NCI-H128 (cell line): ENCODE data around the gene GADD45GIP1.
A peak's percentile ranks its signal among the peaks of the same experiment; 100 is the strongest.
"Not testable (repeated sequence)": the region's sequence is repeated elsewhere in the genome, so short reads cannot be mapped to it uniquely, and the experiment has no call there.

ENCODE experiments used
- DNase-seq: peaks from one replicate; lab custom pipeline; 2025; ENCODE audit not compliant: unreplicated experiment; lab: John Stamatoyannopoulos, UW

The GADD45GIP1 gene

DNA sequence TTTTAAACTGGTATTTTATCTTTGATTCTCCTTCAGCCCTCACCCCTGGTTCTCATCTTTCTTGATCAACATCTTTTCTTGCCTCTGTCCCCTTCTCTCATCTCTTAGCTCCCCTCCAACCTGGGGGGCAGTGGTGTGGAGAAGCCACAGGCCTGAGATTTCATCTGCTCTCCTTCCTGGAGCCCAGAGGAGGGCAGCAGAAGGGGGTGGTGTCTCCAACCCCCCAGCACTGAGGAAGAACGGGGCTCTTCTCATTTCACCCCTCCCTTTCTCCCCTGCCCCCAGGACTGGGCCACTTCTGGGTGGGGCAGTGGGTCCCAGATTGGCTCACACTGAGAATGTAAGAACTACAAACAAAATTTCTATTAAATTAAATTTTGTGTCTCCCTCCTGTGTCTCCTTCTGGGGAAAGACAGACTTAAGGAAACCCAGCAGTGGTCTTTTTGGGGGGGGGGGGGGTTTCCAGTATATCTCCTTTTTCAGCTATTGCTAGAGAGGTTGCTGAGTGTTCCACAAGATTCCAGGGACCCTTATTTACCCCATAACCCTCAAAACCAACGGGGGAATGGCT, 12.8 kb downstream of the GADD45GIP1 start:
- DNase-seq: no peak

DNA sequence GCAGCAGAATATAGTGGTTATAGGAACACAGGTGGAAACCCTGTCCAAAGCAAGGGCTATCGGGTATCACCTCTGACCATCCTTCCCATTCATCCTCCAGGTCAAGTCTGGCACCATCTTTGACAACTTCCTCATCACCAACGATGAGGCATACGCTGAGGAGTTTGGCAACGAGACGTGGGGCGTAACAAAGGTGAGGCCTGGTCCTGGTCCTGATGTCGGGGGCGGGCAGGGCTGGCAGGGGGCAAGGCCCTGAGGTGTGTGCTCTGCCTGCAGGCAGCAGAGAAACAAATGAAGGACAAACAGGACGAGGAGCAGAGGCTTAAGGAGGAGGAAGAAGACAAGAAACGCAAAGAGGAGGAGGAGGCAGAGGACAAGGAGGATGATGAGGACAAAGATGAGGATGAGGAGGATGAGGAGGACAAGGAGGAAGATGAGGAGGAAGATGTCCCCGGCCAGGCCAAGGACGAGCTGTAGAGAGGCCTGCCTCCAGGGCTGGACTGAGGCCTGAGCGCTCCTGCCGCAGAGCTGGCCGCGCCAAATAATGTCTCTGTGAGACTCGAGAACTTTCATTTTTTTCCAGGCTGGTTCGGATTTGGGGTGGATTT, 13.5 kb downstream of the GADD45GIP1 start:
- no peak for DNase-seq

DNA sequence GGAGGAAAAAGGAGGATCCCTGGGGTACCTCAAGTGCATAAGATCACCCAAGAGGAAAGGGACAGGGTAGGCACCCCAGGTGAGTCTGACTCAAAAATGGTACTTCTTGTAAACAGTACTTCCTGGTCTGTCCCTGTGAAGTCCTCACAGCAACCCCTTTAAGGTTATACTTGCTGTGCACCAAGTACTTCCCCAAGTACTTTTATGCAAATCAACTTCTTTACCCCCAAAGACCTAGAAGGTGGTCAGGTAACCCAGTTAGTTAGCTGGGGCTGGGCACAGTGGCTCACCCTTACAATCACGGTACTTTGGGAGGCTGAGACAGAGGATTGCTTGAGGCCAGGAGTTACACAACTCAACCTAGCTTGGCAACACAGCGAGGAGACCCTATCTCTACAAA, 16.1 kb downstream of the GADD45GIP1 start:
- no peak for DNase-seq

DNA sequence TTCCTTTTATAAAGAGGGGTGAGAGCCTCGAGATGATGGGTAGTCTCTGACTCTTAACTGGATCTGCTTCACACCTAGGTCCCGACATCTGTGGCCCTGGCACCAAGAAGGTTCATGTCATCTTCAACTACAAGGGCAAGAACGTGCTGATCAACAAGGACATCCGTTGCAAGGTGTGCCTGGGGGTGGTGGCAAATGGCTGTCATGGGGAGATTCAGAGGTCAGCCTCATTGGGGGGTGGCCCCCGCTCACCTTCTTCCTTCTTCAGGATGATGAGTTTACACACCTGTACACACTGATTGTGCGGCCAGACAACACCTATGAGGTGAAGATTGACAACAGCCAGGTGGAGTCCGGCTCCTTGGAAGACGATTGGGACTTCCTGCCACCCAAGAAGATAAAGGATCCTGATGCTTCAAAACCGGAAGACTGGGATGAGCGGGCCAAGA, 17.0 kb downstream of the GADD45GIP1 start:
- no peak for DNase-seq

DNA sequence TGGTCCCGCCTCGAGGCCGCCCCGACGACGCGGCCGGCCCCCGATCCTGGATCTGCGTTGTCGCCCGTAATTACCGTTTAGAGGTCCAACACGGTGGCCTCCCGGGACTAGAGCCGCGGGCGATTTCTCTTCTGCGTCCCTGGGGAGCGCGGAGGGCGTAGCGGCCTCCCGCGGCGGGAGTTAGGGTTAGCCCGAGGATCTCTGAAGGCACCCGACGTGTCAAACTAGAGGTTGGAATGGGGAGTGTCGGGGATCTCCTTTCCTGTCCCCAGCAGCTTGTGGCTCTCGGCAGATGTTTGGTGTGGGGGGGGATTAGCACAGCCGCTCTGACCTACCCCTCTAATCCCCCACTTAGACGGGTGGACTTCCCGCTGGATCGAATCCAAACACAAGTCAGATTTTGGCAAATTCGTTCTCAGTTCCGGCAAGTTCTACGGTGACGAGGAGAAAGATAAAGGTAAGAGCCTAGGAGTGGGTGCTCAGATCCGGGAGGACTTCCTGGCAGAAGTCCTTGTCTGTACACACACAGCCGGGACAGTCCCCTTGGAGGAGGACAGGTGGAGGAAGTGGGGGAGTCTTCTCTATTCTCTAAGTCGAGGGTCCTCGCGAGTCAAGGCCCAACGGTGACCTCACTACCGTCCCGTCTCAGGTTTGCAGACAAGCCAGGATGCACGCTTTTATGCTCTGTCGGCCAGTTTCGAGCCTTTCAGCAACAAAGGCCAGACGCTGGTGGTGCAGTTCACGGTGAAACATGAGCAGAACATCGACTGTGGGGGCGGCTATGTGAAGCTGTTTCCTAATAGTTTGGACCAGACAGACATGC, 18.0 kb downstream of the GADD45GIP1 start:
- no peak for DNase-seq

DNA sequence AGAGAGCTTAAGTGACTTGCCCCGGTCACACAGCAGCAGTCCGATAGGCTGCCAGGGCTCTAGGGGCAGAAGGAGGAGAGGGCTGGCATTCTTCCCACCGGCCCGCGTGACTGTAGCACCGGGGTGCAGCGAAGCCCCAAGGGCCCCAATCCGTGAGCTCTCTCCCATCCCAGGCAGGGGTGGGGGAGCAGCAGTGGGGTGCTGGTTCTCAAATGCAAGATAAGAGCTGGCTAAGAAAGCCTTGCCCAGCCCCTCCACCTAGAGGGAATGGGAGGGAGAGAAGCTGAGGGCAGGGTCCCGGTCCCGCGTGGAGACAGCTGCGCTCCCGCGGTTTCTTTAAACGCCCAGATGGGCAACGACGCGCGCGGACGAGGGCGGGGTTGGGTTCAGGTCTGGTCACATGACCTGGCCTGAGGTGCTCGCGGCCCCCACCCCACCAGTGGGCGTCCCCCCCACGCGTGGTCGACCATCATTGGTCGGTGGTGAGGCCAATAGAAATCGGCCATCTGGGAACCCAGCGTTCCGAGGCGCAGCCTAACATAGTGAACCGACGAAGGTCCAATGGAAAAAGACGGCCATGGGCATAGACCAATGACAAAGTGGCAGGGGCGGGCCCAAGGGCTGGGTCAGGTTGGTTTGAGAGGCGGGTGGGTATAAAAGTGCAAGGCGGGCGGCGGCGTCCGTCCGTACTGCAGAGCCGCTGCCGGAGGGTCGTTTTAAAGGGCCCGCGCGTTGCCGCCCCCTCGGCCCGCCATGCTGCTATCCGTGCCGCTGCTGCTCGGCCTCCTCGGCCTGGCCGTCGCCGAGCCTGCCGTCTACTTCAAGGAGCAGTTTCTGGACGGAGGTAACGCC, 18.9 kb downstream of the GADD45GIP1 start, which contains the start of gene CALR:
TSS of gene CALR (plus strand) at position 683 of the 852 bp plus-strand sequence. CDS start at position 754, 71 bp downstream.
- peak; percentile 98 for DNase-seq

DNA sequence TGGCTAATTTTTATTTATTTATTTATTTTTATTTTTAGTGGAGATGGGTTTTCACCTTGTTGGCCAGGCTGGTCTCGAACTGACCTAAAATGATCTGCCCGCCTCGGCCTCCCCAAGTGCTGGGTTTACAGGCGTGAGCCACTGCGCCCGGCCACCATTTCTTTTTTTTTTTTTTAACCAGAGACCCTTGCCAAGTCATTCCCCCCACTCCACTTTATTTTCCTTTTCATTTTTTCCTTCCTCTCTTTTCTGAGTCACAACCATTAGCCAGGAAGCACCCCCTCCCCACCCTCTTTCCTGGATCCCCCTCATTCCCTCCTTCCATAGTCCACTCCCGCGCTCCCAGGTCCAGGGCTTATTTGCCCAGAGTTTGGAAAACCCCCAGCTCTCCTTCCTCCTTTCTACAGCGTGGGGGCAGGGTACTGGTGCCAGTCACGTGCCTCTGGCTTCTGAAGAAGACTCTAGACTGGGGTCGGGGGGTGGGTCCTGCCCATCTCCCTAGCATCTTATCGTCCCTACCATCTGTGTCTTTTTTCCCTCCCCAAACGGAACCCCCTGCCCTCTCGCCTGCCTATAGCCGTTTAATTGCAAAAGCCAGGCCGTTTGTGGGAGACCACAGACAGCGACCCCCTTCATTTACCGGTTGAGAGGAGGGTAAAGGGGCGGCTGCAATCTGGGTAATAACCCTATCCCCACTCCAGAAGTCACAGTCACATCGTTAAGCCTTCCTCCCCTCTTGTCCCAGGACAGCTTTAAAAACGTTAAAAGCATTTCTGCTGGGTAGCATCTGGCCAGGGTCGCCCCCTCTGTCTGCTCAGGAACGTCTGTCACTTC, 19.7 kb downstream of the GADD45GIP1 start:
- DNase-seq: peak; percentile 27

DNA sequence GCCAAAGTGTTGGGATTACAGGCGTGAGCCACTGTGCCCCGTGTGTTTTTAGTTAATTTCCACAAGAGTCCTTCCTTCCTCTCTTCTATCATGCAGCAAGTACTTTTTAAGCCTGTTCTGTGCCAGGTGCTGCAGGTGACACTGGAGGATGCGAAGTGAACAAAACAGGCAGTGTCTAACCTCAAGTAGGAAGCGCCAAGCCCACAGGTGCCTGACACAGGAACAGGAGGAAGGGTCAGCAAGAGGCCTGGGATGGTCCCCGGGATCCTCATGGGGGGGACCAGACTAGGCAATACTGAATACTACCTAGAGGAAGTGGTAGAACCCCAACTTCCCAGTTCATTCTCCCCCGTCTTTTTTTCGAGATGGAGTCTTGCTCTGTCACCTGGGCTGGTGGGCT, 20.4 kb downstream of the GADD45GIP1 start:
- no peak for DNase-seq

DNA sequence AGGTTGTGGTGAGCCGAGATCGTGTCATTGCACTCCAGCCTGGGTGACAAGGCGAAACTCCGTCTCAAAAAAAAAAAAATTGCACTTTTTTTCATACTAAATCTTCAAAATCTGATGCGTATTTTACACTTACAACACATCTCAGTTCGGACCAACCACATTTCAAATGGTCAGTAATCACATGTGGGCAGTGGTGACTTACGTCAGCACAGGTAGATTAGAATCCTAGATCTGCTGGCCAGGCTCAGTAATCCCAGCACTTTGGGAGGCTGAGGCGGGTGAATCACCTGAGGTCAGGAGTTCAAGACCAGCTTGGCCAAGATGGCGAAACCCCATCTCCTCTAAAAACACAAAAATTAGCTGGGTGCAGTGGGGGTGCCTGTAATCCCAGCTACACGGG, 22.0 kb downstream of the GADD45GIP1 start:
- DNase-seq: no peak

DNA sequence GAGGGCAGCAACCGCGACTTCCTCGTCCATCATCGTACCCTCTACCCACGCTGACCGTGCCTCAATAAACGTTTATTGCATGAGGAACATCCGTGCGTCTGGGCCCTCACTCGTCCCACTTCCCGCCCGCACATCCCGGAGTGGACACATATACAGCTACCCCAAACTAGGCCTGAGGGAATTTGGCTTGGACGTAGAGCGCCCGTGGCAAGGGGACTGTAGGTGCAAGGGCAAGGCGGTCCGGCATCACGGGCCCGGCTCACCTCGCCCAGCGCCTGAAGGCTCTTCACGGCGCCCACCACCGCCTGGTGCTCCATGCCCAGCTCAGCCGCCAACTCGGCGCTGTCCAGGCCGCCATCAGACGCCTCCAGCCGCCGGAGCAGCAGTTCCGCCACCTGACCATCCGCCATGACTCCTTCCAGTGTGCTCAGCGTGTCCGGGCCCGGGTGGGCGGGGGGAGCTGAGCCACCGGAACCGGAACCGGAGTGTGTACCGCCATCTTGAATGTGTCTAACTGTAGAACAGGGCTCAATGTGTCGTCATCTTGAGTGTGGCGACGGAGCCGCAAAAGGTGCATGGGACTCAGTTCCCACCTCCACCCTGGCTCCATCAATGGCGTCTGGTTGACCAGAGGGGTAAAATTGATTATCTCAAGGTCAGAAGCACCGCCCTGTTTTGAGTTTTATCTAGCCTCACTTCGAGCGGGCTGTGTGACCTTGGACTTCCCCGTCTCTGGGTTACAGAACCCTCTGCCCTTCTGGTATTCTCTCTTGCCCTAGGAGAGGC, 23.5 kb downstream of the GADD45GIP1 start, which contains the start of gene FARSA:
TSS of gene FARSA (minus strand) at position 425 of the 786 bp plus-strand sequence. CDS start at position 410, 15 bp downstream.
- DNase-seq: peak; percentile 77

DNA sequence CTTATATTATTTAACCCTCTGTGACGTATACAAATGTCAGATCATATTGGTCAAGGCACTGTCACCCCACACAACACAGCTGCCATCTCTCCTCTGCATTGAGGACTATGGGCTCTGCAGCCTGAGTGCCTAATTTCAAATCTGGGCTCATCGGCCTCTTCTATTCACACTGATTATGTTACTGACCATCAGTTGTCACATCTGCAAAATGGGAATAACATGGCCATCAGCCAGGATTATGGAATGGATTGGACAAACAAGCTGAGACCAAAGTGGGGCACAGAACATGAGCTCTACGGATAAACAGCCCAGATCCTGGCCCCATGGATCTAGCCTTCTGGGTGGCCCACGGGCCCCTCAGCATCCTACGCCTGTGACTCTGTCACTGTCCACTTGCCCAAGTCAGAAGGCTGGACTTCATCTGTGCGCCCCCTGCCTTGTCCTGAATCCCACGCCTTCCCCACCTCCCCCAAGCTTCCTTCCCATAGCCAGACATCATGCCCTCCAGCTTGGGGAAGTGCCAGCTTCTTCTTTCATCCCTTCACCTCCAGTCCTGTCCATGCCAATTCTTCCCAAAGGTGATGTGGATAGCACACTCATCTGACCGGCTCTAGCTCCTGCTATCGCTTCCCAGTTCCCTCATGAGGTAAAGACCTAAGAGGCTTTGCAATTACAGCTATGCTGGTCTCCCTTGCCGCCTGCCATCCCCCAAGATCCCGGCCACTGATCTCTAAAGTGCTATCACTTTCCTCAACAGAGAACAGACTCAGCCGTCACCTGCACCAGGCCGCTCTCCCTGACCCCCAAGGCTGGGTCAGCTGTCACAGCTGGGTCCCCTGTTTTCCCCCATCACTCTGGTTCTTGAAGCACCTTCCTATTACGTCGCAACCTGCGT, 24.4 kb downstream of the GADD45GIP1 start:
- no peak for DNase-seq

DNA sequence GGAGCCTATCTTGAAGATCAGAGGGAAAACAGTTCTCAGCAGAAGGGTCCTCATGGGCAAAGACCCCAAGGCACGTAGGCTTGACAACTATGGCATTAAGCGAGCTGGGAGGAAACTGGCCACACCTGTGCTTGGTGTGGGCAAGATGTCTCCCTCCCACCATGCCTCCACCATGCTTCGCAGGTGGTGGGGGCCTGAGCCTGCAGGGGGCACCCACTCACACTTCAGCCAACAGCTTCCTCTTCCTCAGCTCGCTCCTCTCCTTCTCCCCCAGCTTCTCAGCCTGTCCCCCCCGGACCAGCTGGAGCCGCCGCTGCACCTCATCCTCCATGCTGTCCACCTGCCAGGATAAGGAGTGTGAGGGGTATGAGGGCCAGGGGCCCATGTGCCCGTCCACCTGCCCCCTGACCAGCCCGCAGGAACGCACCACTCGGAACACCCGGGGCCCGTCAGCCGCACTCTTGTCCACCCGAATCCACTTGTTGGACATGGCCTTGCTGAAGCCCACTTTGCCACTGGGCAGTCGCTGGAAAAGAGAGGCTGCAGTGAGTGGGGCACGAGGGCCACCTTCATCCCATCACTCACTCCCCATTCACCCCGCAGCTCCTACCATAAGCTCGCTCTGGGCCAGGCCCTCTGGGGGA, 26.9 kb downstream of the GADD45GIP1 start:
- no peak for DNase-seq

DNA sequence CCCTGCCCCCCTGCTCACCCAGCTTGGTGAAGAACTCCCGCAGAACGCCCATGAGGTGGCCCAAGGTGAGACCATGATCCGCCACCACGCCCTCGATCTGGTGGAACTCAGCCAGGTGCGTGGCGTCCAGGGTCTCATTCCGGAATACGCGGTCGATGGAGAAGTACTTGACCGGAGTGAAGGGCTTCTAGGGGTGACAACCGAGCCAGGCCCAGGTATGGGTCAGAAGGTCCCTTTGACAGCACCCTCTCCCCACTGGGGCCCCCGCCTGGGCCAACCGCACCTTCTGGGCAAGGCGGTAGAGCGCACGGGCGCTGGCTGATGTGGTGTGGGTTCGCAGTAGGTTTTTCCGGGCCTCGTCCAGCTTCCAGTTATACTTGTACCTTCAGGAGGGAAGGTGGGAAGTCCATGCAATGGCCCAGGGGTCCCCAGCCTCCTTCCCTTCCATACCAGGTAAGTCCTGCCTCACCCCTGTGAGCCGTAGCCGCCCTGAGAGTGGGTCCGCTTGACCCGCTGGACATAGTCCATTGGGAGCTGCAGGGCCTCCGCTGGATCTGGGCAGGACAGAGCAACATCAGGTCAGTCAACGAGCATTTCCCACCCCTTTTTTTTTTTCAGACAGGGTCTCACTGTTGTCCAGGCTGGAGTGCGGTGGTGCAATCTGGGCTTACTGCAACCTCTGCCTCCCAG, 32.3 kb downstream of the GADD45GIP1 start:
- DNase-seq: no peak

DNA sequence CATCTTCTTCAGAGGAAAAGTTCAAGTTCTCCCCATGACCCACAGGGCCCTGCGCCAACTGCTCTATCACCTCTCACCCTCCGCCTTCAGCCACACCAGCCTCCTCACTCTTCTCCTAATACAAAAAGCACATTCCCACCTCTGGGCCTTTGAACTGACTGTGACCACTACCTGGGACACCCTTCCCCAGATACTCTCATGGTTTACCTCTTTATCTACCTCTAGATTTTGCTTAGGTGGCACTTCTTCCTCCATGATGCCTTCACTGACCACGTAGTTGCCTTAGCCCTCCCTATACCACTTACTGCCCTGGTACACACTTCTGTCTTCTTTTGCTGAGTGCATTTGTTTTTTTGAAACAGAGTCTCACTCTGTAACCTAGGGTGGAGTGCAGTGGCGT, 34.1 kb downstream of the GADD45GIP1 start:
- no peak for DNase-seq

DNA sequence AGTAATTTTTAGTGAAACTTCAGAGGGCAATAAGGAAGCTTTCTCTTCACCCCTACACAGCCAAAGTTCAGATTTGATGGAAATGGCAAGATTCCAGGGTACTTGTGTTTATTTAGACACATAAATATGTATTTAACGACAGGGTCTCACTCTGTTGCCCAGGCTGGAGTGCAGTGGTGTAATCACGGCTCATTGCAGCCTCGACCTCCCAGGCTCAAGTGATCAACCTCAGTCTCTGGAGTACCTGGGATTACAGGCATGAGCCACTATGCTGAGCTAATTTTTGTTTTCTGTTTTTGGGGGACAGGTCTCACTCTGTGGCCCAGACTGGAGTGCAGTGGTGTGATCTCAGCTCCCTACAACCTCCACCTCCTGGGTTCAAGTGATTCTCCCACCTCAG, 36.0 kb downstream of the GADD45GIP1 start:
- DNase-seq: no peak

DNA sequence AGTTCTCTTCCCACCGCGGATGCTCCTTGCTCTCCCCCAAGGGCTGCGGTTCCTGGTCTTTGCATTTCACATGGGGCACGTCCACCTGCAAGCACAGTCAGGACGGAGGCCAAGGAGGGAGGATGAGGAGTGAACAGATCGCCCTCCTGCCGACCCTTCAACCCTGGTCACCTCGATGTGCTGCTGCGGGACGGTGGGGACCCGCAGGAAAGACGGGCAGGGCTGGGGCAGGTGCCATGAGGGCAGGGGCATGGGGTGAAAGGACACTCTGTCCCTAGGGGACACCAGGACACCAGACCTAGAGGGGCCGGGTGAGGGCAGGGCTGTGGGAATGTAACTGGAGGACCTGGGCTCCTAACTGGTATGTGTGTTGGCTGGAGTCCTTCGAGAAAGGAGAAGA, 38.8 kb downstream of the GADD45GIP1 start:
- DNase-seq: no peak

DNA sequence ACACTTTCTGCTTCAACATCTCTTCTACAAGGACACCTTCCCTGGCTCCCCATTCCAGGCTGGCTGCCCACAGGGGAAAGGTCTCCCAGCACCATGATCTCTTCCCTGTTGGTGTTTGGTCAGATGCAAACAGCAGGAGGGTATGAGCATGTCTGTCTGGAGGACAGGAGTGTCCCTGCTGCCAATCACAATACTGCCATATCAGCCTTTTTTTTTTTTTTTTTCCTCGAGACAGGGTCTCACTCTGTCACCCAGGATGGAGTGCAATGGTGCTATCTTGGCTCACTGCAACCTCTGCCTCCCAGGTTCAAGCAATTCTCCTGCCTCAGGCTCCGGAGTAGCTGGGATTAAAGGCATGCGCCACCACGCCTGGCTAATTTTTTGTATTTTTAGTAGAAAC, 41.2 kb downstream of the GADD45GIP1 start:
- DNase-seq: not testable (repeated sequence)
